HG02759 (cell line): ENCODE measurements around the gene MIS18BP1.
"Not testable (repeated sequence)": the region's sequence is repeated elsewhere in the genome, so short reads cannot be mapped to it uniquely, and the experiment has no call there.

Source experiments
- ATAC-seq: cut with Tn5 transposase; IDR thresholded peaks from one replicate; pipeline ENCODE4 v1.9.1; 2021; ENCODE audit warnings: mild to moderate bottlenecking, moderate library complexity; ENCODE audit not compliant: unreplicated experiment

MIS18BP1 gene

GRCh38 chr14:45246691-45247090, 6.3 kb downstream of the MIS18BP1 start:
- peak; percentile 35 for ATAC-seq

- no peak for ATAC-seq
Measured at GRCh38 chr14:45246151-45246550, 6.9 kb downstream of the MIS18BP1 start.

- ATAC-seq, result no peak
Measured at GRCh38 chr14:45242706-45243105, 10.3 kb downstream of the MIS18BP1 start.

GRCh38 chr14:45238988-45239387, 14.0 kb downstream of the MIS18BP1 start:
- ATAC-seq, result no peak

GRCh38 chr14:45227566-45227965, 25.4 kb downstream of the MIS18BP1 start:
- no peak for ATAC-seq

- ATAC-seq, result no peak
Measured at GRCh38 chr14:45222485-45223262, 30.3 kb downstream of the MIS18BP1 start.

GRCh38 chr14:45214341-45214740, 38.7 kb downstream of the MIS18BP1 start:
- ATAC-seq, result not testable (repeated sequence)

- ATAC-seq, result not testable (repeated sequence)
Measured at GRCh38 chr14:45213716-45214115, 39.3 kb downstream of the MIS18BP1 start.

GRCh38 chr14:45212231-45212630, 40.8 kb downstream of the MIS18BP1 start:
- no peak for ATAC-seq

- no peak for ATAC-seq
Measured at GRCh38 chr14:45211295-45211694, 41.7 kb downstream of the MIS18BP1 start.

GRCh38 chr14:45210159-45210558, 42.8 kb downstream of the MIS18BP1 start:
- ATAC-seq, result no peak

- no peak for ATAC-seq
Measured at GRCh38 chr14:45204241-45204640, 48.8 kb downstream of the MIS18BP1 start.

GRCh38 chr14:45201905-45202304, 51.1 kb downstream of the MIS18BP1 start:
- ATAC-seq, result peak; percentile 83

GRCh38 chr14:45199230-45199629, 53.8 kb downstream of the MIS18BP1 start:
- no peak for ATAC-seq

- ATAC-seq, result no peak
Measured at GRCh38 chr14:45198551-45198950, 54.5 kb downstream of the MIS18BP1 start.

GRCh38 chr14:45194964-45195363, 58.0 kb downstream of the MIS18BP1 start:
- peak; percentile 38 for ATAC-seq

- no peak for ATAC-seq
Measured at GRCh38 chr14:45185100-45185814, 67.7 kb downstream of the MIS18BP1 start.

- no peak for ATAC-seq
Measured at GRCh38 chr14:45181806-45182205, 71.2 kb downstream of the MIS18BP1 start.

- ATAC-seq, result no peak
Measured at GRCh38 chr14:45181329-45181728, 71.7 kb downstream of the MIS18BP1 start.

- ATAC-seq, result no peak
Measured at GRCh38 chr14:45177076-45177475, 75.9 kb downstream of the MIS18BP1 start.

- ATAC-seq, result no peak
Measured at GRCh38 chr14:45169906-45170305, 83.1 kb downstream of the MIS18BP1 start.

- no peak for ATAC-seq
Measured at GRCh38 chr14:45156067-45156466, 96.9 kb downstream of the MIS18BP1 start.
